GM12801 (cell line): ENCODE data around the gene MR1.

Experiments
- TF ChIP-seq, protein P1 (sequence below): IDR thresholded peaks from one replicate; pipeline ENCODE4 v1.5.1; 2011; ENCODE audit warnings: control low read depth; ENCODE audit not compliant: insufficient read length; ENCODE audit errors: extremely low read depth

MR1 gene

DNA sequence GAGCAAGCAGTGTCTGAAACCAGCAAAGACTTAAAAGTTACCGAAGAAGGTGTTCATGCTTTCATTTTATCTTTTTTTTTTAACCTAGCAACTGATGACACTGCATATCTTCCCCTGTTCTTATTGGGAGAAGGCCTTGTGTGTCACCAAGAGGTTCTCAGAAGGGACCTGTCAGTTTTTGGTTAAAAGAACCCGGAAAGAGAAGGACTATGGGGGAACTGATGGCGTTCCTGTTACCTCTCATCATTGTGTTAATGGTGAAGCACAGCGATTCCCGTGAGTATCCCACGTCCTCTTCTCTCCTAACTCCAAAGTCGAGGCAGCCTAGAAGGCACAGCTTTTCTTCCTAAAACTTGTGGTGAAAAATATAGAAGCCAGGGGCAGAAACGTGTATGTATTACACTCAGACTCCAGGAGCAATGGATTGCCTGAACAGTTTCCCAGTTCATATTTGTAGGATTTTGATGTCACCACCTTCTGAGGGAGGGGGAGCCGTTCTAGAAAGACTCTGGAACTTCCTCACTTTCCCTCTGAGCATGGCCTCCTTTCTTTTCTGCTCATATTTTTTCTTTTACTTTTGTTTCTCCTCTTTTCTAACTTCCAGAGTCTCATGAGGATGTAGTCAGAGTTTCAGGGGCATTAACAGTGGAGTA lies at the start of gene MR1:
TSS of gene MR1 (plus strand) at position 185 of the 653 bp plus-strand sequence. CDS start at position 210, 25 bp downstream.
- TF ChIP-seq, protein P1, sequence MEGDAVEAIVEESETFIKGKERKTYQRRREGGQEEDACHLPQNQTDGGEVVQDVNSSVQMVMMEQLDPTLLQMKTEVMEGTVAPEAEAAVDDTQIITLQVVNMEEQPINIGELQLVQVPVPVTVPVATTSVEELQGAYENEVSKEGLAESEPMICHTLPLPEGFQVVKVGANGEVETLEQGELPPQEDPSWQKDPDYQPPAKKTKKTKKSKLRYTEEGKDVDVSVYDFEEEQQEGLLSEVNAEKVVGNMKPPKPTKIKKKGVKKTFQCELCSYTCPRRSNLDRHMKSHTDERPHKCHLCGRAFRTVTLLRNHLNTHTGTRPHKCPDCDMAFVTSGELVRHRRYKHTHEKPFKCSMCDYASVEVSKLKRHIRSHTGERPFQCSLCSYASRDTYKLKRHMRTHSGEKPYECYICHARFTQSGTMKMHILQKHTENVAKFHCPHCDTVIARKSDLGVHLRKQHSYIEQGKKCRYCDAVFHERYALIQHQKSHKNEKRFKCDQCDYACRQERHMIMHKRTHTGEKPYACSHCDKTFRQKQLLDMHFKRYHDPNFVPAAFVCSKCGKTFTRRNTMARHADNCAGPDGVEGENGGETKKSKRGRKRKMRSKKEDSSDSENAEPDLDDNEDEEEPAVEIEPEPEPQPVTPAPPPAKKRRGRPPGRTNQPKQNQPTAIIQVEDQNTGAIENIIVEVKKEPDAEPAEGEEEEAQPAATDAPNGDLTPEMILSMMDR: no peak

DNA sequence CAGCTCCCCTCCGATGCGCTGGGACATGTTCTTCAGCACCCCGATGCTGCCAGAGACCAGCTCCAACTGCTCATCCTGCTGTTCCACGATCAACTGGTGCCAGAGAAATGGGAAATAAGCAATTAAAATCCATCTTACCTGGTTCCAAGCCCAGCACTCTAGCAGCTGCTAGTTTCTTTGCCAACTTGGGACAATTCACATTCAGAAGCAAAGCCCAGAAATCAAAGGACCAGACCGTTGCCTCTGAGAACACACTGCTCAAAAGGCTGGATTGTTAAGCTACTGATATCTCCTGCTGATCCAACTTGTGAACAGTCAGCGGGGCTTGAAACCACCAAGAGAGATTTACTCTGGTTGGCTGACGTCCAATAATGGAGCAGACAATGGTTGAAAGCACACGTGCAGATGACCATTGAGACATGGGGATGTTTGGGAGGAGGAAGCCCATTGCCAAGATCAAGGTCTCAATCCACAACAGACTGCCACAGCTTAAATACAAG lies 45.5 kb upstream of the MR1 start:
- TF ChIP-seq, protein P1: no peak

DNA sequence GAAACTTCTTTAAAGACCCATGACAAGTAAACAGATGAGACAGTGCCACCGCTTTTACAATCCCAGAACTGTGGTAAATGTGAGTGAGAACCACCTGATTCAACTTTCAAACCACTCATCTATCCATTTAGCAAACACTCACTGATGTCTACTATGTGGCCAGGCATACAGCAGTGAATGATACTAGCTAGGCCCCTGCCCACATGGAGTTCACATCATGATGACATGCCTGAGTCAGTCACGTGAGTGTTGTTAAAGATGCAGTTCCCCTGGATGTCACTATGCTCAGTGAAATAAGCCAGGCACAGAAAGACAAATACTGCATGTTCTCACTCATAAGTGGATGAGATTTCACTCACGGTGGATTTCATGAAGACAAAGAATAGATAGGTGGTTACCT lies 39.5 kb upstream of the MR1 start:
- TF ChIP-seq, protein P1: no peak

DNA sequence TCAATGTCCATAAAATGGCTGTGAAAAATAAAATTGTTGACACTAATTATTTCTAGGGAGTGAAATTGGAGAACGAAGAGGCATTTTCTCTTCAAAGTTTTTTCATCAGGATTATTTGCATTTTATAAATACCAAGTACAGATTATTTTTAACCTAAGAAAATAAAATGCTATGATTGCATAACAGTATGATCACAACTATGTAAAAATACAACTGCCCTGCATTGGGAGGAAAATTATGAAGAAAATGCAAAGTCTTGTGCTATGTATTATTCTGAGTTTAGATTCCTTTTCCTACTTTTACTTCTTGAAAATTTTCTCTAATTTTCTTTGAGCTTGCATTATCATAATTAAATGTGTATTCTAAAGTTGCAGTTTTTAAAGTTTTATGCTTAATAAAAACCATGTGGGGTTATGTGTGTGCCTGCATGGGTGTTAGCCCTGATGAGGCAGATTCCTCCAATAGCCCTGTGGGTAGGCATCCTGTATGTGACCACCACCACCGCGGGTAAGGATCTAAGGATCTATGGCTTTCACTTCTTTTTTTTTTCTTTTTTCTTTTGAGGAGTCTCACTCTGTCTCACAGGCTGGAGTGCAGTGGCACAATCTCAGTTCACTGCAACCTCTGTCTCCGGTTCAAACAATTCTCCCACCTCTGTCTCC lies 35.8 kb upstream of the MR1 start:
- TF ChIP-seq, protein P1: no peak

GRCh38 chr1:181001091-181001780 lies 32.5 kb upstream of the MR1 start:
- TF ChIP-seq, protein P1: no peak

GRCh38 chr1:181002582-181003172 lies 31.1 kb upstream of the MR1 start:
- TF ChIP-seq, protein P1: no peak

- TF ChIP-seq, protein P1: no peak
Observed at GRCh38 chr1:181010789-181011188, 23.0 kb upstream of the MR1 start.
